Smooth muscle cell (in vitro differentiated cells): ENCODE data around the gene CDK15. TPM values are rescaled to one million over a fixed set of nuclear protein-coding genes. Genes with fewer than 3 reads are reported as not detected.

Source experiments
- DNase-seq: peaks from one replicate; lab custom pipeline; 2025; ENCODE audit not compliant: unreplicated experiment; lab: John Stamatoyannopoulos, UW
- H2AFZ ChIP-seq: fragments of 200-600 bp; sonication (generic); 2 replicates; pipeline ENCODE4 v1.6.0; 2016; ENCODE audit warnings: antibody characterized with exemption, low read depth, mild to moderate bottlenecking
- H3F3A ChIP-seq: fragments of 200-600 bp; sonication (generic); 2 replicates; pipeline ENCODE4 v1.6.0; 2017; ENCODE audit warnings: antibody characterized with exemption, low read depth
- H3K27ac ChIP-seq: fragments of 200-600 bp; sonication (generic); 2 replicates; pipeline ENCODE4 v1.5.1; 2016; ENCODE audit warnings: low read depth, mild to moderate bottlenecking
- H3K27me3 ChIP-seq: fragments of 200-600 bp; sonication (generic); 2 replicates; pipeline ENCODE4 v1.6.1; 2016; ENCODE audit warnings: low read depth, mild to moderate bottlenecking
- H3K36me3 ChIP-seq: fragments of 200-600 bp; sonication (generic); 2 replicates; pipeline ENCODE4 v1.5.1; 2016; ENCODE audit warnings: low read depth
- H3K4me1 ChIP-seq: fragments of 200-600 bp; sonication (generic); 2 replicates; pipeline ENCODE4 v1.5.1; 2016; ENCODE audit warnings: low read depth
- H3K4me2 ChIP-seq: fragments of 200-600 bp; sonication (generic); 2 replicates; pipeline ENCODE4 v1.6.0; 2016; ENCODE audit warnings: mild to moderate bottlenecking
- H3K4me3 ChIP-seq: fragments of 200-600 bp; sonication (generic); 2 replicates; pipeline ENCODE4 v1.5.1; 2016; ENCODE audit warnings: mild to moderate bottlenecking
- H3K79me2 ChIP-seq: fragments of 200-600 bp; sonication (generic); 2 replicates; pipeline ENCODE4 v1.6.0; 2016; ENCODE audit warnings: low read depth, mild to moderate bottlenecking
- H3K9ac ChIP-seq: fragments of 200-600 bp; sonication (generic); 2 replicates; pipeline ENCODE4 v1.6.0; 2016; ENCODE audit warnings: low read depth
- H3K9me3 ChIP-seq: fragments of 200-600 bp; sonication (generic); replicated peaks from 2 replicates; pipeline ENCODE4 v1.5.1; 2016; ENCODE audit warnings: low read depth
- H4K20me1 ChIP-seq: fragments of 200-600 bp; sonication (generic); 2 replicates; pipeline ENCODE4 v1.6.0; 2016; ENCODE audit warnings: low read depth
- WGBS: methylation state at CpG from one replicate; pipeline ENCODE4 v1.1.7; 2016; ENCODE audit warnings: low lambda C conversion rate; 5-methylcytosine and 5-hydroxymethylcytosine counted together
- polyA plus RNA-seq: library from polyadenylated mRNA; unstranded; fragments of >200 nt; fragmentation: Nextera tagmentation; extraction: Ambion mirVana; gene quantifications from 2 replicates; pipeline ENCODE4 v1.2.1, GENCODE V29; 2016
- total RNA-seq: library from RNA; depleted of rRNA; stranded (reverse); fragments of >200 nt; gene quantifications from 2 replicates; pipeline ENCODE4 v1.2.3, GENCODE V29; 2014
- TF ChIP-seq, protein P1 (sequence below): fragments of 200-600 bp; sonication (generic); IDR thresholded peaks from 2 replicates; pipeline ENCODE4 v1.5.1; 2017; ENCODE audit warnings: borderline replicate concordance, mild to moderate bottlenecking, antibody characterized with exemption; ENCODE audit not compliant: insufficient read depth, poor library complexity, severe bottlenecking

CDK15 gene
- total and polyA plus RNA-seq, 2 experiments from 2014 or later, result 0.40 to 0.93 TPM

DNA sequence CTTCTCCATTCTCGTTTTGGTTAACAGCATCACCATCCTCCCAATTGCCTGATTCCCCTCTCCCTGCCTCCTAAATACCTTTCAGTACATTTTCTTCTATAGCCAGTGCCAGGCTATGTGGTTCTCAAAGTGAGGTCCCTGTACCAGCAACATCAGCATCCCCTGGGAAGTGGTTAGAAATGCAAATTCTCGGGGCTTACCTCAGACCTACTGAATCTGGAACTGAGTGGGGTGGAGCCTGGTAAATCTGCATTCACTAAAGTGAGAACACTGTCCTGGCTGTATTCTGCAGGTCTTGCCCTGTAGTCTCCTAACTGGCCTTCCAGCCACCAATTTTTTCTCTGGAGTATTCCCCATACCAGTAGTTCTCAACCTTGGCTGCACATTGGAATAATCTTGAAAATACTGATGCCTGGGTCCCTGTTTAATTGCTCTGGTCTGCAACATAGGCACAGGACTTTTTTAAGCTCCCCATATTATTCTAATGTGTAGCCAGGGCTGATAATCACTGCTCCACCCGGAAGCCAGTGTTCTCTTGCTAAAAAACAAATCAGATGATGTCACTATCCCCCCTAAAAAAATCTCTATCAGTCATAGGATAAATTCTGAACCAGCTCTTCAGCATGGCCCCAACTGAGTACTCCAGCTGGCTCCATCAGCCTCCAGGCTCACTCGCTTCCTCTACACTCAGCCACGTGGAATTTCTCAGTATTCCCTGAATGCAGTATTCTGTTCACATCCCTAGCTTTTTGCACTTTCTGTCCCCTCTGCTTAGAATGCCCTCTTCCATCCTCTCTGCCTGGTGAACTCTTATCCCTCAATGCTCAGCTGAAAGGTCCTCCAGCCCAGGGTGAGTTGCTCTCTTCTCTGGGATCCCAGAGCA, 98.4 kb downstream of the CDK15 start:
- TF ChIP-seq, protein P1, sequence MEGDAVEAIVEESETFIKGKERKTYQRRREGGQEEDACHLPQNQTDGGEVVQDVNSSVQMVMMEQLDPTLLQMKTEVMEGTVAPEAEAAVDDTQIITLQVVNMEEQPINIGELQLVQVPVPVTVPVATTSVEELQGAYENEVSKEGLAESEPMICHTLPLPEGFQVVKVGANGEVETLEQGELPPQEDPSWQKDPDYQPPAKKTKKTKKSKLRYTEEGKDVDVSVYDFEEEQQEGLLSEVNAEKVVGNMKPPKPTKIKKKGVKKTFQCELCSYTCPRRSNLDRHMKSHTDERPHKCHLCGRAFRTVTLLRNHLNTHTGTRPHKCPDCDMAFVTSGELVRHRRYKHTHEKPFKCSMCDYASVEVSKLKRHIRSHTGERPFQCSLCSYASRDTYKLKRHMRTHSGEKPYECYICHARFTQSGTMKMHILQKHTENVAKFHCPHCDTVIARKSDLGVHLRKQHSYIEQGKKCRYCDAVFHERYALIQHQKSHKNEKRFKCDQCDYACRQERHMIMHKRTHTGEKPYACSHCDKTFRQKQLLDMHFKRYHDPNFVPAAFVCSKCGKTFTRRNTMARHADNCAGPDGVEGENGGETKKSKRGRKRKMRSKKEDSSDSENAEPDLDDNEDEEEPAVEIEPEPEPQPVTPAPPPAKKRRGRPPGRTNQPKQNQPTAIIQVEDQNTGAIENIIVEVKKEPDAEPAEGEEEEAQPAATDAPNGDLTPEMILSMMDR, result no peak

GRCh38 chr2:201906777-201907562, 100.6 kb downstream of the CDK15 start:
- TF ChIP-seq, protein P1, result no peak
- H3K27ac ChIP-seq, result no peak overlapping the region
- H3F3A ChIP-seq, result no peaks in the 10 kb centered on the region
- H4K20me1 ChIP-seq, result no peaks in the 10 kb centered on the region
- no peak overlapping the region for H3K9ac ChIP-seq
- WGBS, result 52% methylated on average over 10 of the region's 10 CpGs
- H3K9me3 ChIP-seq, result no peaks in the 10 kb centered on the region
- H3K79me2 ChIP-seq, result no peaks in the 10 kb centered on the region
- no peak overlapping the region for H2AFZ ChIP-seq
- H3K4me3 ChIP-seq, result no peak overlapping the region
- peaks cover 8% of the 10 kb centered on the region for H3K4me1 ChIP-seq
- no peak overlapping the region for H3K4me2 ChIP-seq
- no peaks in the 10 kb centered on the region for H3K27me3 ChIP-seq
- H3K36me3 ChIP-seq, result no peaks in the 10 kb centered on the region
- no peak for DNase-seq

More for the DNA sequence above, 98.4 kb downstream of the CDK15 start:
- H3K4me1 ChIP-seq, result peaks cover 13% of the 10 kb centered on the region
- no peak overlapping the region for H3K9ac ChIP-seq
- no peaks in the 10 kb centered on the region for H3K79me2 ChIP-seq
- no peaks in the 10 kb centered on the region for H3K36me3 ChIP-seq
- no peak overlapping the region for H3K27ac ChIP-seq
- H3F3A ChIP-seq, result no peaks in the 10 kb centered on the region
- no peaks in the 10 kb centered on the region for H3K27me3 ChIP-seq
- no peak for DNase-seq
- H3K4me3 ChIP-seq, result no peak overlapping the region
- H4K20me1 ChIP-seq, result no peaks in the 10 kb centered on the region
- H3K4me2 ChIP-seq, result no peak overlapping the region
- H2AFZ ChIP-seq, result no peak overlapping the region
- no peaks in the 10 kb centered on the region for H3K9me3 ChIP-seq
- WGBS, result 46% methylated on average over 5 of the region's 5 CpGs

DNA sequence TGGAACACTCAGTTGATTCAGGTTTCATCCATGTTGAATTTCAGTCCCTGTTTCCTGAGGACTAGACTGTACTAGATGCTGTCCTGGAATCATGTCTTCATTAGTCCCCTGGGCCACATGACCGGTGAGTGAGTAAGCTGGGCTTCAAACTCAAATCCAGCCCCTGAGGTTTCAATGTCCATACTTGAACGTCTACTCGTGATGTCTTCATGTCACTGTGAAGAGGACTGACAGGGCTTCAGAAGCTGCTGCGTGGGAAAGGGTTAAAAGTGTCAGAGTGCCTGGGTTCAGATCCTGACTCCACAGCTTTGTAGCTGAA, 101.2 kb downstream of the CDK15 start:
- Histone ChIP-seq H3K27ac (no peak overlapping the region), H3K36me3 (no peaks in the 10 kb centered on the region), H3K4me1 (peaks cover 8% of the 10 kb centered on the region), H4K20me1 (no peaks in the 10 kb centered on the region), H3K9me3 (no peaks in the 10 kb centered on the region), H3K4me2 (no peak overlapping the region), H3K4me3 (no peak overlapping the region), H2AFZ (no peak overlapping the region), H3K9ac (no peak overlapping the region), H3K27me3 (no peaks in the 10 kb centered on the region), H3K79me2 (no peaks in the 10 kb centered on the region), H3F3A (no peaks in the 10 kb centered on the region)
- TF ChIP-seq, protein P1, result no peak
- WGBS, result 77% methylated on average over 4 of the region's 4 CpGs
- no peak for DNase-seq
